ENCODE data around the gene SPATA3.
"Not testable (repeated sequence)": the region's sequence is repeated elsewhere in the genome, so short reads cannot be mapped to it uniquely, and the experiment has no call there.

SPATA3 gene

GRCh38 chr2:230998882-230999281 is 3.0 kb downstream of the SPATA3 start:
- no peak for DNase-seq (ENCODE audit: low read depth)

DNA sequence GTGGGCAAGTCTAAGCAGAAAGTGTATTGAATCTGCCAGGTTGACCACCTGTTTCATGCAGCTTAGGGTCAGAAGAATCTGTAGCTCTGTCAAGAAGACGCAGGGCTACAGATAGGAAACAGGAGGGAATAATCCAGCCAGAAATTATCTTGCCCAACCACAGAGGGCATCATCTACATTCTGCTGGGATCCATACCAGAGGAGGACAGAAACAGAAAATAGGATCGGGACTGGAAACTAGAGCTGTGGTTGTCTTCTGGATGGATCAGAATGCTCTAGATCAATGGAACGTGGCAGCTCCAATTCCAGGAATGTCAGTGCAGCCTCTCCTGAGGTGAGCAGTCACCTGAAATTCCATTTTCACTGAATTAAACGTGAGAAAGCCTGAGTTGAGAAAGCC is 3.6 kb downstream of the SPATA3 start:
- no peak for DNase-seq (ENCODE audit: low read depth)

DNA sequence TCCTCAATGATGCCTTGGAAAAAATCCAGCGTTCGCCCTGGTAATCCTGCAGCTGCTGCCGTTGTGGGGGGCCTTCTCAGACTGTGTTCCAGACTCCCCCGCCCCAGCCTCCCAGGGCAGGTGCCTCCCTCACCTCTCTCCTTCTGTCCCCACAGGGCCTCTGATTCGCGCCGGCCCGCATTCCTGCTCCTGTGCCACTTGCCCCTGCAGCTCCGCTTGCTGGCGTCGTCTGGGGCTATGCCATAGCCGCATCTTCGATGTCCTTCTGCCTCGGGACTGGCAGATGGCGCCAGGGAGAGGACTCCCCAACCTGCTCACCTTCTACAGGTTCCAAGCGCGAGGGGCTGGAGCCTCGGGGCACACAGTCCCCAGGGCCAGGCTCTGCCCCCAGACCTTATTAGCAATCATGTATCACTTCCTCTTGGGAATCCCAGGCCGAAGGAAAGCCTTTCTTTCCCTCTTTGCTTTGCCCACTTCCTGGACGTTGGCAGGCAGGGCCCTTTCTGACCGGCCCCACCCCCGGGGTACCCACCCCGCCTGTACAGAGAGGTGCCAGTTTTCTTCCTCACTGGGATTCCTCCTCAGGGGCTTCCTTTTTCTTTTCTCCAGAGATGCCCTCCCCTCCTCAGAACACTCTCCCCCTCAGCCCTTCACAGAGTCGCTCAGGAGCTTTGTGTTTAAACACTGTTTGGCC is 4.4 kb downstream of the SPATA3 start:
- DNase-seq (ENCODE audit: low read depth), result no peak

- no peak for DNase-seq (ENCODE audit: low read depth)
Observed at GRCh38 chr2:231001036-231001435, 5.1 kb downstream of the SPATA3 start.

DNA sequence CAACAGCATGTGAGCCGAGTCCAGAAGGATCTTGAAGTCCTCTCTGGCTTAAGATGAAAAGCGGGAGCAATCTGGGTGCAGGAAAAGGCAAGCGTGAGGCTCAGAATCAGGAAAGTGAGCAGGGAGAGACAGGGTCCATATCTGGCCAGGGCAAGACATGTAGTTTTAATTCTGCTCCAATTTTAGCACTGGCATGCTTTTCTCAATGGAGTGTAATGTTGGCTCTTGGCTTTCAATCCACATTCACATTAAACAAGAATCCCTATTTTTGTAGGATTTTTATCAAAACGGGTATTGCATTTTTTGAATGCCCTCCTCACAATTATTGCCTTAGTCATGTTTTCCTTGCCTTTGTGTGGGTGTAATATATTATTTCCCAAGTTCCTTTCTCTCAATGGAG is 6.0 kb downstream of the SPATA3 start:
- DNase-seq (ENCODE audit: low read depth), result no peak

- no peak for DNase-seq (ENCODE audit: low read depth)
Observed at GRCh38 chr2:231002641-231003040, 6.7 kb downstream of the SPATA3 start.

DNA sequence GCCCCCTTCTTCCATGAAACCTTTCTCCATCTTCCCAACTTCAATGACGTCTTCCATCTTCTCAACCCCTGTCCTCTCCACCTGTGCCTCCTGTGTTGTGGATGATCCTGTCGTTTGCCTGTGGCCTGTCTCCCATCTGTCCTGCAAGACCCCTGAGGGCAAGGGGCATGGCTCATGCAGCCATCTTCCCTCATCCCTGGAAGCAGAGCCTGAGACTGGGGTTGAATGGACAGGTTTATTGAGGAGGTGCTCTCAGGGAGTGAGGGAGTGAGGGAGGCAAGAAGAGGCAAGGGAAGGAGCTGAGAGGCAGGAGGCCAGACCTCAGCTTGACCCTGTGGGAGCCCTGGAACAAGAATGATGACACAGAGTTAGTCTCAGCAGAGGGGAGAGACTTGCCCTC is 7.3 kb downstream of the SPATA3 start:
- DNase-seq (ENCODE audit: low read depth), result no peak

GRCh38 chr2:231004930-231005329 is 9.0 kb downstream of the SPATA3 start:
- not testable (repeated sequence) for DNase-seq (ENCODE audit: low read depth)

- DNase-seq (ENCODE audit: low read depth), result no peak
Observed at GRCh38 chr2:231007286-231008098, 11.6 kb downstream of the SPATA3 start.

- DNase-seq (ENCODE audit: low read depth), result no peak
Observed at GRCh38 chr2:231008131-231008530, 12.2 kb downstream of the SPATA3 start.

DNA sequence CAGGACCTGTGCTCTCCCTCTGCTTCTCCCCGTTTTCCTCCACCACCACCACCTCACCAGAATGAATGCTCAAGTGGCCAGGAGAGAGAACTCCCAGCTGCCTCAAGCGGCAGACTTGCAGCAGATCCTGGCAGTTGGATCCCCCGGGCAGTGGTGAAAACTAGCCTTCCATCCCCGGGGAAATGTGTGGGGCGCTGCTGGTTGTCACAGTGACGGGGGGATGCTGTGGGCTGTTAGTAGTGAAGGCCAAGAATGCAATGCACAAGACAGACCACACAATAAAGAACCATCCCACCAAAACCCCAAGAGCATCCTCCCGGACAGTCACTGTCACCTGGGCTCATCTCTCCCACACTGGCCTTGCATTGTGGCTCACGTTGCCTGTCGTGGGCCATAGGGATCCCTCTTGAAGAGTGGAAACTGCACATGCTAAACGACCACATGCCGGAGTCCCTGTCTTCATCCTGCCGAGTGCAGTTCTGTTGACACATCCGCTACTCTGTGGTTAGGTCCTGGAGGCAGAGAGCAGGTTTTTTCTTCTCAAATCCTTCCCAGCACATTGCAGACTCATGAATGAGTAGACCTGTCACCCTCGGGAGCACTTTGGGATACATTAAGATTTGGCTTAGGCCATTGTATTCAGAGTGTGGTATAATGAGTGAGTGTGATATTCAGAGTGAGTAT is 13.5 kb downstream of the SPATA3 start:
- DNase-seq (ENCODE audit: low read depth), result no peak

- DNase-seq (ENCODE audit: low read depth), result no peak
Observed at GRCh38 chr2:231010201-231010730, 14.3 kb downstream of the SPATA3 start.

DNA sequence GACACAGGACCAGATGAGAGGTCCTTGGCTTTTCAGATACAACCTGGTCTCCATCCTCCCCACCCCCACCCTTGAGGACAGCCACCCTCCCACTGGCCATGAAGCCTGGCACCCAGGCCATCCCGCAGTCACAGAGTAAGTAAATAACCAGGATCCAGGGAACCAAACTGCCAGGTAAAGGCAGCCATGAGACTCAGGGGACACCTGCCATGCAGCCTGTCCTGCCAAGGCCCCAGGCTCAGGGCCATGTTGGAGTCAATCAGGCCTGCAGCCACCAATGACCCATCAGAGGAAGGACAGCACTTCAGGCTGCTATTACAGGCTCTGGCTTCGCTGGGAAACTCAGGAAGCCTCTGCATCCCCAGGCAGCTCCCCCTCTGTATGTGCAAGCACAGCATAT is 15.6 kb downstream of the SPATA3 start:
- no peak for DNase-seq (ENCODE audit: low read depth)

DNA sequence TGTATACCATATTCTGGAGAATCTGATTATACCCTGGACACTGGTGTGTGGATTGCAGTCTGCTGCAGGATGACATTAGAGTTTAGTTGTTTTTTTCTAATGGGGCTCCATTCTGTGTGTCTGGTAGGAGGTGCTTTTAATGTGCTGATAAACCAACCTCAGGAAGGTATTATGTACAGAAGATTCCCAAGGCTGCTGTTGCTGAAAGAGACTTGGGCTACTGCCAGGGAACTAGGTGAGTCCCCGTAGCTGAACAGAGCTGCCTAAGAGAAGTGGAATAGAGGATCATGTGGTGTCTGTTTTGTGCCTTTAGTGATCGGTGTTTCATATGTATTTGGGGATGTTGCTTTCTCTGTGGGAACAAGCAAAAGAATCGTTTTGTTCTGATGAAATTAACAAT is 16.5 kb downstream of the SPATA3 start:
- no peak for DNase-seq (ENCODE audit: low read depth)

DNA sequence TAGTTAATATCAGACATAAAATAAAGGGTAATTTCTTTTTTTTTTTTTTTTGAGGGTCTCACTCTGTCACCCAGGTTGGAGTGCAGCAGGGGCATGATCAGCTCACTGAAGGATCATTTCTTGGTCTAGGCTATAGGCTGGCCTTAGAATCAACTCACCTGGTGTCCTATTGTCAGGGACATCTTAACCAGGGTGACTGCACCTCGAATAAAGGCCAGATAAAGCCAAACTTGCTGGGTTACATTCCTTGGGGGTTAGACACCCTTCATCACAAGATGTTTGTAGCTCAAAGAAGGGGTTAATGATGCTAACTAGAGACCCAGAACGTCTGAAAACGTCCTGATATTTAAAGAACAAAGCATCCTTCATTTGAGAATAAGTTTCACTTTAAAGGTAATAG is 17.9 kb downstream of the SPATA3 start:
- DNase-seq (ENCODE audit: low read depth), result no peak

GRCh38 chr2:231015478-231015877 is 19.6 kb downstream of the SPATA3 start:
- no peak for DNase-seq (ENCODE audit: low read depth)

DNA sequence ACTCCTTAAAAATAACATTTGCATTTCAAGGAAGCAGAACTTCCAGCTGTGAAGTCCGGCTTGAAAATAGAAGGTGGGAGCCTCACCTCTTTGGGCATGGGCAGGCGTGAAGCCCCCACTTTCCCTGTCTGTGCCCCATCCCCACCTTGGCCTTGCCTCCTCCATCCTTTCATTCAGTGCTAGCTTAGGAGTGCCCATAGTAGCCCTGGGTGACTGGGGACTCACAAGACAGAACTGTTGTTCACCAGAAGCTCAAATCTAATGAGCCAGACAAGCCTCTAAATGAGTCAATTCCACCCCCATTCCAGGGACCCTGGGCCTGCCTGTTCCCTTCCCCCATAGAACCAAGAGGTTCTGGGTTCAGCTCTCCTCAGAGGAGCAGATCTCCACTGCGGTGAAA is 20.0 kb downstream of the SPATA3 start:
- no peak for DNase-seq (ENCODE audit: low read depth)

GRCh38 chr2:231016566-231017230 is 20.8 kb downstream of the SPATA3 start:
- no peak for DNase-seq (ENCODE audit: low read depth)

GRCh38 chr2:231017231-231017598 is 21.3 kb downstream of the SPATA3 start:
- DNase-seq (ENCODE audit: low read depth), result peak; percentile 35

GRCh38 chr2:231018184-231018583 is 22.3 kb downstream of the SPATA3 start:
- DNase-seq (ENCODE audit: low read depth), result no peak

DNA sequence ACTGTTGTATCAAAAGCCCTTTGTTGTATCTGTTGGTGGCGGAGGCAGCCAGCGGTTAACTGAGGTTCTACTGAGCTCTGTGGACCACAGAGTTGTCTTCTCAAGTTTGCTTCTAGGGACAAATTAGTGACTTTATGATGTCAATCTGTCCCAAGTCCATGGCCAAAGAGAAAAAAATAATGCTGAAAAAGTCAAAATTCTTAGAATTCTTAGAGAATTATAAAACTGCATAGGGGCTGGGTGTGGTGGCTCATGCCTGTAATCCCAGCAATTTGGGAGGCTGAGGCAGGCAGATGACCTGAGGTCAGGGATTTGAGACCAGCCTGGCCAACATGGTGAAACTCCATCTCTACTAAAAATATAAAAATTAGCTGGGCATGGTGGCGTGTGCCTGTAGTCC is 29.1 kb downstream of the SPATA3 start:
- not testable (repeated sequence) for DNase-seq (ENCODE audit: low read depth)

DNA sequence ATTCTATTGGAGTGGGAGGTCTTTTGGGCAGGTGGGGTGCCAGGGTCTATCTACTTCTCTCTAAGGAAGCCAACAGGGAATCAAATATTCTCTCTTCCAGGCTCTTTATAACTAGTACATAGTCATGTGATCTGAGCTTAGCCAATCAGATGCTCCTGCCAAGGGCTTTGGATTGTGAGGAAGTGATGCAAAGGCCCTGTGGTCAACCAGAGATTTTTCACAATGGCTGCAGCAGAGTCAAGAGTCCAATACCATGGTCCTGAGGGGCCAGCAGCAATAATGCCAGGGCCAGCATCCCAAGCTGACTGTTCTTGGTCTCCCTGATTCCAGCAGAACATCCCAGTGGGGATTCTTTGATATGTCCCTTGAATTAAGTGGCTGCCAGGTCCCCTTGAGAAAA is 33.0 kb downstream of the SPATA3 start:
- DNase-seq (ENCODE audit: low read depth), result no peak
